Mammary microvascular endothelial cell (primary cell): ENCODE measurements around the gene GPR78. TPM values are rescaled to one million over a fixed set of nuclear protein-coding genes. Genes with fewer than 3 reads are reported as not detected.

Experiments used
- total RNA-seq: library from RNA; depleted of rRNA; stranded (reverse); fragments of >200 nt; gene quantifications from 2 replicates; pipeline ENCODE4 v1.2.3, GENCODE V29; 2015

The GPR78 gene
- not detected in 2 replicates for total RNA-seq

GRCh38 chr4:8580321-8581093 lies at the start of gene GPR78:
GPR78 (plus strand) TSS chr4:8580392; CDS start chr4:8580983, 591 bp downstream.

GRCh38 chr4:8592366-8593263 lies 12.4 kb downstream of the GPR78 start, which contains the start of gene CPZ:
CPZ (plus strand) TSS chr4:8592765; CDS start chr4:8592834, 69 bp downstream.

Other genes starting within 250 kb of the GPR78 start
- gene ACOX3, start 139.7 kb upstream of the GPR78 start, total RNA-seq = 23.1 and 25.0 TPM in 2 replicates
- 9.0 and 17.9 TPM in 2 replicates for gene TRMT44, start 139.6 kb upstream of the GPR78 start, total RNA-seq
- gene CPZ, start 12.4 kb downstream of the GPR78 start, total RNA-seq = not detected in 2 replicates